ENCODE data around the gene RHOD. TPM values are rescaled to one million over a fixed set of nuclear protein-coding genes. Genes with fewer than 3 reads are reported as not detected.

Gene RHOD
- total and polyA plus RNA-seq, 2 of the 8 experiments (the other 6 are each of a cell fraction or from before 2014, with no cell fraction given) = 12.1 to 17.6 TPM

GRCh38 chr11:67022961-67023956 lies 33.4 kb upstream of the RHOD start, which contains the start of gene SYT12 (continued):
- TF ChIP-seq CHD7 (IDR thresholded peaks at IDR 0.05; ENCODE audit: insufficient replicate concordance, low read length) = no peak
- no peak for TF ChIP-seq CBX5 (IDR thresholded peaks at IDR 0.05; ENCODE audit: low read depth, low read length)
- 0 out of 2 replicates have a peak, but pooled peaks have one; percentile 12 for TF ChIP-seq TAF1 (IDR thresholded peaks at IDR 0.05; ENCODE audit: low read depth, low read length)
- 0 out of 2 replicates have a peak, but pooled peaks have one; percentile 42 for TF ChIP-seq GABPA (IDR thresholded peaks at IDR 0.05; ENCODE audit: borderline replicate concordance, insufficient read depth, low read length)
- no peak for TF ChIP-seq EP300 (IDR thresholded peaks at IDR 0.05; ENCODE audit: borderline replicate concordance in 1 of 2, low read depth in 2 of 2, low read length in 2 of 2)
- no peak for TF ChIP-seq RNF2 (IDR thresholded peaks at IDR 0.05; ENCODE audit: borderline replicate concordance, low read depth, low read length, missing control alignments, poor library complexity, severe bottlenecking)
- no peak for TF ChIP-seq SP1 (IDR thresholded peaks at IDR 0.05; ENCODE audit: low read depth, low read length)

Data from H1 (cell line).